Measurements from ENCODE around the gene THAP3.
A peak's percentile ranks its signal among the peaks of the same experiment; 100 is the strongest.

DNA sequence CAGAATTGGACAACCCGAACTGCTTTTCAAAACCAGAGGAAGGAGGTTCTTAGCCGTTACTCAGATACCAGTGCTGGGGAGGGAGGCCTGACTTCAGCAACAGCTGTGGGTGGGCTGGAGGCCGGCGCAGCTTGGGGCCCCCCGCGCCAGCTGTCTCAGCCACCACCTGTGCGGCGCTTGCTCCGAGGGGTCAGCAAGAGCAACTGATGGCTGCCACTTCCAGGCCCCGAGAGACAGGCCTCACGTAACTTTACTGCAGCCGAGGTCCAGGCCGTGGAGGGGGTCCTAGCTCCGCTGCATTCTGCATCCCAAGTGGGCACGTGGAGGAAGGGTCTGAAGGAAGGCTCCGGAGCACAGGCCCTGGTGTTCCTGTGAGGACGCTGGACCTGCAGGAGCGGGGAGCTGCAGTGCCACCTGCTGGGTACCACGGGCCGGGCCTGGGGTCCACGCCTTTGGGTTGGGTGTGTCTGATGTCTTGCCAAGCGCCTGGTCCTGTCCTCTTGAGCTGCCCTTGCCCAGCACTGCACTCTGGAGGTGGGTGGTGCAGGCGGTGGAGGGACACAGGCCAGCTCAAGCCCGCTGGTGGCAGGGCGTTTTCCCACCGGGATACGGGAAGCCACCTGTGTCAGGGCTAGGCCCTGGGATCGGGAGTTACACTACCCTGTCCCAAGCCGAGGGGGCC lies 9.8 kb downstream of the THAP3 start:
- TF ChIP-seq, protein P1, sequence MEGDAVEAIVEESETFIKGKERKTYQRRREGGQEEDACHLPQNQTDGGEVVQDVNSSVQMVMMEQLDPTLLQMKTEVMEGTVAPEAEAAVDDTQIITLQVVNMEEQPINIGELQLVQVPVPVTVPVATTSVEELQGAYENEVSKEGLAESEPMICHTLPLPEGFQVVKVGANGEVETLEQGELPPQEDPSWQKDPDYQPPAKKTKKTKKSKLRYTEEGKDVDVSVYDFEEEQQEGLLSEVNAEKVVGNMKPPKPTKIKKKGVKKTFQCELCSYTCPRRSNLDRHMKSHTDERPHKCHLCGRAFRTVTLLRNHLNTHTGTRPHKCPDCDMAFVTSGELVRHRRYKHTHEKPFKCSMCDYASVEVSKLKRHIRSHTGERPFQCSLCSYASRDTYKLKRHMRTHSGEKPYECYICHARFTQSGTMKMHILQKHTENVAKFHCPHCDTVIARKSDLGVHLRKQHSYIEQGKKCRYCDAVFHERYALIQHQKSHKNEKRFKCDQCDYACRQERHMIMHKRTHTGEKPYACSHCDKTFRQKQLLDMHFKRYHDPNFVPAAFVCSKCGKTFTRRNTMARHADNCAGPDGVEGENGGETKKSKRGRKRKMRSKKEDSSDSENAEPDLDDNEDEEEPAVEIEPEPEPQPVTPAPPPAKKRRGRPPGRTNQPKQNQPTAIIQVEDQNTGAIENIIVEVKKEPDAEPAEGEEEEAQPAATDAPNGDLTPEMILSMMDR (conservative IDR thresholded peaks at IDR 0.05), result peak; percentile 45; the same call in 1 of the 2 replicates
- TF ChIP-seq EZH2 (IDR thresholded peaks at IDR 0.05; ENCODE audit: low read depth), result no peak

Measured in PC-9 (cell line).